Lung microvascular endothelial cell (primary cell): ENCODE results near the gene SOBP. TPM values are rescaled to one million over a fixed set of nuclear protein-coding genes. Genes with fewer than 3 reads are reported as not detected.
A peak's percentile ranks its signal among the peaks of the same experiment; 100 is the strongest.
"Not testable (repeated sequence)": the region's sequence is repeated elsewhere in the genome, so short reads cannot be mapped to it uniquely, and the experiment has no call there.

ENCODE experiments used
- DNase-seq, 2 donors: peaks; one replicate each; pipeline versions ENCODE4 v3.0.0 to v3.0.0-alpha.2; 2010; ENCODE audit warnings: low read depth in 2 of 2
- total RNA-seq: library from RNA; depleted of rRNA; stranded (reverse); fragments of >200 nt; gene quantifications from 2 replicates; pipeline ENCODE4 v1.2.1, GENCODE V29; 2014

The SOBP gene
- total RNA-seq, 1 donor from 2014 or later: 0.20 TPM

- DNase-seq: no peak
These were observed 60.4 kb downstream of the SOBP start for GRCh38 chr6:107550241-107550840.

GRCh38 chr6:107550906-107551305 lies 61.0 kb downstream of the SOBP start:
- no peak for DNase-seq

GRCh38 chr6:107553121-107553520 lies 63.2 kb downstream of the SOBP start:
- DNase-seq: not testable (repeated sequence)

- DNase-seq: no peak
These were observed 64.4 kb downstream of the SOBP start for GRCh38 chr6:107554326-107554725.

GRCh38 chr6:107554918-107555317 lies 65.0 kb downstream of the SOBP start:
- no peak for DNase-seq

- no peak for DNase-seq
These were observed 65.5 kb downstream of the SOBP start for GRCh38 chr6:107555449-107555848.

- no peak for DNase-seq
These were observed 66.2 kb downstream of the SOBP start for GRCh38 chr6:107556082-107556481.

GRCh38 chr6:107557698-107558097 lies 67.8 kb downstream of the SOBP start:
- DNase-seq: no peak

GRCh38 chr6:107560657-107561056 lies 70.7 kb downstream of the SOBP start:
- no peak for DNase-seq

- DNase-seq: no peak
These were observed 71.4 kb downstream of the SOBP start for GRCh38 chr6:107561306-107561705.

- no peak for DNase-seq
These were observed 74.0 kb downstream of the SOBP start for GRCh38 chr6:107563694-107564588.

GRCh38 chr6:107564589-107564951 lies 74.7 kb downstream of the SOBP start:
- no peak for DNase-seq

- DNase-seq: no peak
These were observed 75.3 kb downstream of the SOBP start for GRCh38 chr6:107565165-107565723.

GRCh38 chr6:107567643-107568042 lies 77.7 kb downstream of the SOBP start:
- no peak for DNase-seq

- no peak for DNase-seq
These were observed 79.6 kb downstream of the SOBP start for GRCh38 chr6:107569473-107569872.

GRCh38 chr6:107571354-107571753 lies 81.4 kb downstream of the SOBP start:
- no peak for DNase-seq

- no peak for DNase-seq
These were observed 83.0 kb downstream of the SOBP start for GRCh38 chr6:107572886-107573285.

GRCh38 chr6:107574856-107575255 lies 84.9 kb downstream of the SOBP start:
- DNase-seq: no peak

GRCh38 chr6:107576852-107577251 lies 86.9 kb downstream of the SOBP start:
- peak in 1 of 2 donors; percentile 80 for DNase-seq

- no peak for DNase-seq
These were observed 88.9 kb downstream of the SOBP start for GRCh38 chr6:107578642-107579341.

- DNase-seq: no peak
These were observed 89.6 kb downstream of the SOBP start for GRCh38 chr6:107579456-107580056.

GRCh38 chr6:107582086-107582485 lies 92.2 kb downstream of the SOBP start:
- no peak for DNase-seq
